ENCODE data around the gene BTN3A1. TPM values are rescaled to one million over a fixed set of nuclear protein-coding genes. Genes with fewer than 3 reads are reported as not detected.

The BTN3A1 gene
- total and polyA plus RNA-seq, 10 of the 15 experiments (the other 5 are each of a cell fraction or from before 2014, with no cell fraction given), result 5.6 to 60.1 (median 16.1) TPM

- no peak overlapping the region for H2AFZ ChIP-seq (ENCODE audit: control insufficient read depth, low read depth, low read length)
- H3K27me3 ChIP-seq (replicated peaks in 1 of 2; ENCODE audit: control insufficient read depth in 2 of 2, insufficient read depth in 2 of 2, low read length in 1 of 2), result no peaks in the 10 kb centered on the region
- TSS peak; percentile 24 for BruUV-seq (replicated peaks)
- no peaks in the 10 kb centered on the region for H3K9me3 ChIP-seq (replicated peaks; ENCODE audit: control insufficient read depth, insufficient read depth, low read length)
- intact Hi-C loops (cut with micrococcal nuclease; ENCODE audit: unreplicated experiment) (no loop called here), in situ Hi-C loops (cut with MboI) (no loop called here)
- H4K20me1 ChIP-seq (ENCODE audit: control insufficient read depth, insufficient read depth), result no peaks in the 10 kb centered on the region
- H3K4me2 ChIP-seq (ENCODE audit: control insufficient read depth, insufficient read depth), result no peak overlapping the region
- H3K36me3 ChIP-seq (ENCODE audit: control insufficient read depth in 2 of 2, insufficient read depth in 2 of 2, low read length in 1 of 2), result peaks cover under 1 to 9% of the 10 kb centered on the region in 2 experiments
- no peak overlapping the region for H3K9ac ChIP-seq (ENCODE audit: control insufficient read depth, insufficient read depth, low read length)
- H3K4me3 ChIP-seq, result no peak overlapping the region
- RAD21 ChIA-PET (ENCODE audit: unreplicated experiment), result interaction anchor here (1.1 kb wide), 1 partner anchor 10 kb away, joined by 3 read pairs; the partner anchor contains the start of gene BTN2A2
- WGBS (ENCODE audit: insufficient coverage, insufficient replicate concordance, low lambda C conversion rate, missing lambda C conversion rate), result 68% methylated on average over 4 of the region's 4 CpGs
- SMC1A ChIA-PET (ENCODE audit: uncharacterized antibody, unreplicated experiment), result interaction anchor here (0.9 to 1.6 kb wide), 4 partner anchors 9 to 81 kb away, joined by 3 to 8 read pairs (median 3); no protein-coding TSS in a partner anchor
- DNase-seq (ENCODE audit: low read depth, low spot score) (no peak), FAIRE-seq (no peak), ATAC-seq (peak; percentile 36; the same call in 2 of the 3 replicates)
- no peak for TF ChIP-seq FOS (IDR thresholded peaks at IDR 0.05; ENCODE audit: borderline replicate concordance, extremely low read depth, insufficient read length)
- peak; percentile 26; the same call in 1 of the 2 replicates for TF ChIP-seq RELB (IDR thresholded peaks at IDR 0.05; ENCODE audit: low read depth)
- TF ChIP-seq IKZF1 (conservative IDR thresholded peaks at IDR 0.05), result peak; percentile 49; the same call in 1 of the 2 replicates
- peak; percentile 86 for TF ChIP-seq SPI1 (IDR thresholded peaks at IDR 0.05; ENCODE audit: borderline replicate concordance, insufficient read depth, low read depth, low read length)
- peak; percentile 32 to 38; a peak in 1 of 4 replicates for TF ChIP-seq IKZF2 (IDR thresholded peaks at IDR 0.05)
- no peaks in the 10 kb centered on the region for H3K79me2 ChIP-seq (ENCODE audit: control insufficient read depth, insufficient read depth, low read length)
- H3K4me1 ChIP-seq (ENCODE audit: control insufficient read depth, insufficient read depth, low read length), result peaks cover 10% of the 10 kb centered on the region
- no peak overlapping the region for H3K27ac ChIP-seq (ENCODE audit: control insufficient read depth, insufficient read depth)
- POLR2A ChIA-PET, result interaction anchor here (2.3 kb wide), 1 partner anchor 9 kb away, joined by 10 read pairs; the partner anchor contains the start of gene BTN2A2
- CTCF ChIA-PET, result interaction anchor here (0.7 to 1.1 kb wide), 5 partner anchors 11 to 147 kb away, joined by 3 read pairs; no protein-coding TSS in a partner anchor
These were observed 9.0 kb upstream of the BTN3A1 start for GRCh38 chr6:26392932-26393636.
